ENCODE data around the gene C1QTNF6. TPM values are rescaled to one million over a fixed set of nuclear protein-coding genes. Genes with fewer than 3 reads are reported as not detected.

Gene C1QTNF6
- polyA plus RNA-seq, 1 donor (not counting 4 experiments of a cell fraction or from before 2014, with no cell fraction given) = 17.1 TPM

DNA sequence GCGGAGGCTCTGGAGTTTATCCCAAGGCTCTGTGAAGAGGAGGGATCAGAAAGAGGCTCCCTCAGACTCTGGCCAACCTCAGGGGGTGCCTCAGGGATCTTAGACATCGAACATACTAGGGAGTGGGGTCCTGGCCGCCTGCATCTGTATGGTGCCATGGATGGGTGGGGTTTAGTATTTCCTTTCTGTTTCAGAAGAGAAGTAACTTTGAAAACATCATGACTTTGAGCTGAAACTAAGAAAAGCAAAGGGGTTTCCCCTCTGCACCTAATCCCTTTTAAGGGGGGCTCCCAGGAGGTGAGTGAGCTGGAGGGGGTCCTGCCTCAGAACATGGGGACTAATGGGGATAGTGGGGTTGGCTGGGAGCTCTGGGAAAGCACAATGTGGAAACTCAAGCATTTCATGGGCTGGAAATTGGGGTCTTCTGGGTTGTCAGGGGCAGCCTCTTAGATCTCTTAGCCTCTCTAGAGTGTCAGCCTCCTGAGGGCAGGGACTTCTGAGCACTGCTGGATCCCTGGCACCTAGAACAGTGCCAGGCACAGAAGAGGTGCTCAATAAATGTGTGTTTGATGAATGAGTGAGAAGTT lies 36.0 kb upstream of the C1QTNF6 start:
- no peaks in the 10 kb centered on the region for H3K79me2 ChIP-seq (ENCODE audit: control insufficient read depth, insufficient read depth, low read length)
- no peaks in the 10 kb centered on the region for H3K9me1 ChIP-seq (ENCODE audit: control insufficient read depth, extremely low read depth, insufficient read depth, low read length)
- no peak overlapping the region for H3K9ac ChIP-seq (ENCODE audit: control insufficient read depth, extremely low read depth, insufficient read depth, low read length)
- H3K4me2 ChIP-seq (ENCODE audit: control insufficient read depth, extremely low read depth, insufficient read depth, low read depth, low read length) = no peak overlapping the region
- H4K20me1 ChIP-seq (ENCODE audit: control insufficient read depth, extremely low read depth, insufficient read depth, low read length) = no peaks in the 10 kb centered on the region
- no peak overlapping the region for H2AFZ ChIP-seq (ENCODE audit: control insufficient read depth, low read length)
- H3K27me3 ChIP-seq (ENCODE audit: control insufficient read depth, extremely low read depth, insufficient read depth, low read length) = no peaks in the 10 kb centered on the region
- H3K9me3 ChIP-seq (ENCODE audit: control insufficient read depth, low read depth, low read length) = no peaks in the 10 kb centered on the region
- TF ChIP-seq EZH2 (IDR thresholded peaks at IDR 0.05; ENCODE audit: low read length) = no peak
- TF ChIP-seq, protein P1, sequence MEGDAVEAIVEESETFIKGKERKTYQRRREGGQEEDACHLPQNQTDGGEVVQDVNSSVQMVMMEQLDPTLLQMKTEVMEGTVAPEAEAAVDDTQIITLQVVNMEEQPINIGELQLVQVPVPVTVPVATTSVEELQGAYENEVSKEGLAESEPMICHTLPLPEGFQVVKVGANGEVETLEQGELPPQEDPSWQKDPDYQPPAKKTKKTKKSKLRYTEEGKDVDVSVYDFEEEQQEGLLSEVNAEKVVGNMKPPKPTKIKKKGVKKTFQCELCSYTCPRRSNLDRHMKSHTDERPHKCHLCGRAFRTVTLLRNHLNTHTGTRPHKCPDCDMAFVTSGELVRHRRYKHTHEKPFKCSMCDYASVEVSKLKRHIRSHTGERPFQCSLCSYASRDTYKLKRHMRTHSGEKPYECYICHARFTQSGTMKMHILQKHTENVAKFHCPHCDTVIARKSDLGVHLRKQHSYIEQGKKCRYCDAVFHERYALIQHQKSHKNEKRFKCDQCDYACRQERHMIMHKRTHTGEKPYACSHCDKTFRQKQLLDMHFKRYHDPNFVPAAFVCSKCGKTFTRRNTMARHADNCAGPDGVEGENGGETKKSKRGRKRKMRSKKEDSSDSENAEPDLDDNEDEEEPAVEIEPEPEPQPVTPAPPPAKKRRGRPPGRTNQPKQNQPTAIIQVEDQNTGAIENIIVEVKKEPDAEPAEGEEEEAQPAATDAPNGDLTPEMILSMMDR (optimal IDR thresholded peaks at IDR 0.05 in 1 of 3, IDR thresholded peaks at IDR 0.05 in 1 of 3, conservative IDR thresholded peaks at IDR 0.05 in 1 of 3; ENCODE audit: extremely low read depth in 1 of 3, insufficient read depth in 2 of 3, low read length in 3 of 3) = no peak
- no peak for DNase-seq (ENCODE audit: low read depth, low spot score)
- dilution Hi-C loops (cut with MboI; ENCODE audit: extremely low pct_ligation_motif_present, low sequenced_read_pairs) = no loop called here
- H3K27ac ChIP-seq (ENCODE audit: control insufficient read depth, insufficient read depth, low read length) = no peak overlapping the region
- H3K36me3 ChIP-seq (ENCODE audit: control insufficient read depth in 2 of 2, extremely low read depth in 1 of 2, insufficient read depth in 2 of 2, low read length in 2 of 2) = peaks cover 14 to 19% of the 10 kb centered on the region in 2 experiments
- FAIRE-seq = no peak
- peaks cover 11% of the 10 kb centered on the region for H3K4me1 ChIP-seq (ENCODE audit: control insufficient read depth, extremely low read depth, insufficient read depth, low read length)
- H3K4me3 ChIP-seq (ENCODE audit: control insufficient read depth in 2 of 3, extremely low read depth in 1 of 3, insufficient read depth in 2 of 3, low read depth in 1 of 3, low read length in 3 of 3) = no peak overlapping the region

- Histone ChIP-seq H3K27me3 (ENCODE audit: control insufficient read depth, extremely low read depth, insufficient read depth, low read length) (no peaks in the 10 kb centered on the region), H3K4me3 (ENCODE audit: control insufficient read depth in 2 of 3, extremely low read depth in 1 of 3, insufficient read depth in 2 of 3, low read depth in 1 of 3, low read length in 3 of 3) (no peak overlapping the region), H3K4me1 (ENCODE audit: control insufficient read depth, extremely low read depth, insufficient read depth, low read length) (no peaks in the 10 kb centered on the region), H3K4me2 (ENCODE audit: control insufficient read depth, extremely low read depth, insufficient read depth, low read depth, low read length) (no peak overlapping the region), H3K9me3 (ENCODE audit: control insufficient read depth, low read depth, low read length) (no peaks in the 10 kb centered on the region), H3K79me2 (ENCODE audit: control insufficient read depth, insufficient read depth, low read length) (no peaks in the 10 kb centered on the region), H3K27ac (ENCODE audit: control insufficient read depth, insufficient read depth, low read length) (no peak overlapping the region), H3K36me3 (ENCODE audit: control insufficient read depth in 2 of 2, extremely low read depth in 1 of 2, insufficient read depth in 2 of 2, low read length in 2 of 2) (peaks cover 14 to 19% of the 10 kb centered on the region in 2 experiments), H3K9me1 (ENCODE audit: control insufficient read depth, extremely low read depth, insufficient read depth, low read length) (no peaks in the 10 kb centered on the region), H3K9ac (ENCODE audit: control insufficient read depth, extremely low read depth, insufficient read depth, low read length) (no peak overlapping the region), H4K20me1 (ENCODE audit: control insufficient read depth, extremely low read depth, insufficient read depth, low read length) (no peaks in the 10 kb centered on the region), H2AFZ (ENCODE audit: control insufficient read depth, low read length) (no peak overlapping the region)
- DNase-seq (ENCODE audit: low read depth, low spot score) = no peak
- TF ChIP-seq EZH2 (IDR thresholded peaks at IDR 0.05; ENCODE audit: low read length) = no peak
- TF ChIP-seq, protein P1 (optimal IDR thresholded peaks at IDR 0.05 in 1 of 3, IDR thresholded peaks at IDR 0.05 in 1 of 3, conservative IDR thresholded peaks at IDR 0.05 in 1 of 3; ENCODE audit: extremely low read depth in 1 of 3, insufficient read depth in 2 of 3, low read length in 3 of 3) = no peak
- dilution Hi-C loops (cut with MboI; ENCODE audit: extremely low pct_ligation_motif_present, low sequenced_read_pairs) = no loop called here
- no peak for FAIRE-seq
Observed at GRCh38 chr22:37222440-37222971, 34.5 kb upstream of the C1QTNF6 start.

Measured in keratinocyte (primary cell).